Measurements from ENCODE around the gene ESCO1. TPM values are rescaled to one million over a fixed set of nuclear protein-coding genes. Genes with fewer than 3 reads are reported as not detected.

ESCO1 gene
- total RNA-seq, 1 donor = 15.6 TPM

DNA sequence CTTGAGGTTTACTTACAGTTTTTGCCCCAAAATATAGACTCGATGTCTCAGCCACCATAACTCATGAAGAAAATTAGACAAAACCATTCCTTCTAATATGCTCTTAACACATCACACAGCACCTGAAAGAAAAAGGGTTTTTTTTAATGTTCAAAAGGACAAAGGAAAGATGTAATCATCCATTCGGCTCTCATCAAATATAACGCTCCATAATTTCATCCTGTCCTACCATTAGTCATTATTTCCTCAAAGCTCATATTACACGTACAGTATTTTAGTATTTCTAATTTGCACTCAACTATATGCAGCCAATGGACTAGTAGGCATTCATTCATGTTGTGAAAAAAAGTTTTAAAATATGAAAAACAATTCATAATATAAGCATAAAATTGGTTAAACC, 24.8 kb downstream of the ESCO1 start:
- no peak for DNase-seq (ENCODE audit: low read depth)
- TF ChIP-seq, protein P1, sequence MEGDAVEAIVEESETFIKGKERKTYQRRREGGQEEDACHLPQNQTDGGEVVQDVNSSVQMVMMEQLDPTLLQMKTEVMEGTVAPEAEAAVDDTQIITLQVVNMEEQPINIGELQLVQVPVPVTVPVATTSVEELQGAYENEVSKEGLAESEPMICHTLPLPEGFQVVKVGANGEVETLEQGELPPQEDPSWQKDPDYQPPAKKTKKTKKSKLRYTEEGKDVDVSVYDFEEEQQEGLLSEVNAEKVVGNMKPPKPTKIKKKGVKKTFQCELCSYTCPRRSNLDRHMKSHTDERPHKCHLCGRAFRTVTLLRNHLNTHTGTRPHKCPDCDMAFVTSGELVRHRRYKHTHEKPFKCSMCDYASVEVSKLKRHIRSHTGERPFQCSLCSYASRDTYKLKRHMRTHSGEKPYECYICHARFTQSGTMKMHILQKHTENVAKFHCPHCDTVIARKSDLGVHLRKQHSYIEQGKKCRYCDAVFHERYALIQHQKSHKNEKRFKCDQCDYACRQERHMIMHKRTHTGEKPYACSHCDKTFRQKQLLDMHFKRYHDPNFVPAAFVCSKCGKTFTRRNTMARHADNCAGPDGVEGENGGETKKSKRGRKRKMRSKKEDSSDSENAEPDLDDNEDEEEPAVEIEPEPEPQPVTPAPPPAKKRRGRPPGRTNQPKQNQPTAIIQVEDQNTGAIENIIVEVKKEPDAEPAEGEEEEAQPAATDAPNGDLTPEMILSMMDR (IDR thresholded peaks at IDR 0.05; ENCODE audit: insufficient read depth, low read length) = no peak
- H3K4me3 ChIP-seq (ENCODE audit: low read depth, low read length) = no peak overlapping the region

DNA sequence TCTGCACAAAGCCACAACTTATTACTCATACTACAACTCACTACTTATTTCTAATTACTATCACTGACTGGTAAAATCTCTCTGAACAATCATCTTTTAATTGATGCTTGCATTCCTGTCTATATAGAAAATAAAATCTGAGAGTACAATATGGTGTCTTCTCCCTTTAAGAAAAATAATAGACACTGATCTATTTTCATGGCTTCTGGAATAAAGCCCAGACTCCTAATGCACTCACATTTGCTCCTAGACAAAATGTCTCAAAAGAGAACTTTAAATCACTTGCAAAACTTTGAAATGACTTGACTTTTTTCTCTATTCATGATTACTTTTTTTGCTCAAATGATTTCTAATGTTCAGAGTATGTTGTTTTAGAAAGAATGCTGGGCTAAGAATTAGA, 28.7 kb downstream of the ESCO1 start:
- no peak overlapping the region for H3K4me3 ChIP-seq (ENCODE audit: low read depth, low read length)
- no peak for DNase-seq (ENCODE audit: low read depth)
- TF ChIP-seq, protein P1 (IDR thresholded peaks at IDR 0.05; ENCODE audit: insufficient read depth, low read length) = no peak

DNA sequence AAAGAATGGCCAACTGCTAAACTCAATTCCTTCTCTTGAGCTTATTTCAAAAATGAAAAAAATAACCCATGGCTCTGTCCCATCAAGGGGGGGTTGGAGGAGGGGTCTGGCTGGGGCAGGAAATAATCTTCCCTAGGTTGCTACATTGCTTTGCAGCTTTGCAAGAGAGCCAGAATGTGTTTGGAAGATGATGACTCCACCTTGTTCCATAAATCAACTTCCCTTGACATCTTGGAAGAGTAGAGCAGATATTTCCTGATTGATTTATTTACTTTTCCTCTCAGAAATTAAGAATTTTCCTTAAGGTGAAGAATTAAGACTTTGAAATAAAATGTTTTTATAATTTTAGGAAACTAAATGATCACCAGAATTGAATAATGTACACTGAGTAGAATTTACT, 41.3 kb downstream of the ESCO1 start:
- H3K4me3 ChIP-seq (ENCODE audit: low read depth, low read length) = no peak overlapping the region
- DNase-seq (ENCODE audit: low read depth) = no peak
- TF ChIP-seq, protein P1 (IDR thresholded peaks at IDR 0.05; ENCODE audit: insufficient read depth, low read length) = no peak

DNA sequence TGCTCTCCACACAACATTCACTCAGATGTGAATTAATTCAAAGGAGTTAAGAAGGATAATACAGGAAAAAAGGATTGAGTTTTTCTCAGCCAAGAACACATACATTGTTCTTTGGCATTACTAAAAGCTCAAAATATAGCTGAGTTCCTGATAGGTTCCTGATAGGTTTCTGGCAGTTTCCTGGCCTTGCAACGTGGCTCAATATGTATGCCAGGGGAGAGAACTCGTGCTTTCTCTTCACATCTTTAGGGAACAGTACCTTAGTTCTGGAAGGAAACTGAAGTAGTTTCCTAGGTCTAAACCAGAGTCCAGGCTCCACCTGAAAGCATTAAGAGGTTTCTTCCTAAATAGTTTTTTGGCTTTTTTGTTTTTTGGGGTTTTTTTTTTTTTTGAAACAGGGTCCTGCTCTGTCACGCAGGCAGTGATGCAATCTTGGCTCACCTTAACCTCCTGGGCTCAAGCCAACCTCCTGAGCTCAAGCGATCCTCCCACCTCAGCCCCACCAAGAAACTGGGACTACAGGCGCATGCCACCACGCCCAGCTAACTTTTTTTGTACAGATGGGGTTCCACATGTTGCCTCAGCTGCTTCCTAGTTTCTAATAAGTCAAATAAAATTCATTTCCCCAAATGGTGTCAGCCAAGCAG, 42.8 kb downstream of the ESCO1 start:
- DNase-seq (ENCODE audit: low read depth) = peak; percentile 48
- TF ChIP-seq, protein P1 (IDR thresholded peaks at IDR 0.05; ENCODE audit: insufficient read depth, low read length) = no peak
- H3K4me3 ChIP-seq (ENCODE audit: low read depth, low read length) = no peak overlapping the region

DNA sequence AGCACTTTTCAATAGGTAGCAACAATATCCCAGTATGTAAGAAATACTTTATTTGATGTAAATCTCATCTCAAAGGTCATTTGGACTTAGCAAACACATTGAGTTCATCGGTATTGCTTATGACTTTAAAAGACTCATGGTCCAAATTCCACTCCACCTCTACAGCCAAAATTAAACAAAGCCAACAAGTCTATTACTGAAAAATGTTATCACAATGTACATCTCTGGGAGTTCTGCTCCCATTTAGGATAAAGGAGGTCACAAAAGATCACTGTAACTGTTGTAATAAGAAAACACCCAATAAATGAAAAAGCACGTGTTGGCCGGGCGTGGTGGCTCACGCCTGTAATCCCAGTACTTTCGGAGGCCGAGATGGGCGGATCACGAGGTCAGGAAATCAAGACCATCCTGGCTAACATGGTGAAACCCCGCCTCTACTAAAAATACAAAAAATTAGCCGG, 50.0 kb downstream of the ESCO1 start:
- no peak overlapping the region for H3K4me3 ChIP-seq (ENCODE audit: low read depth, low read length)
- TF ChIP-seq, protein P1 (IDR thresholded peaks at IDR 0.05; ENCODE audit: insufficient read depth, low read length) = no peak
- no peak for DNase-seq (ENCODE audit: low read depth)

DNA sequence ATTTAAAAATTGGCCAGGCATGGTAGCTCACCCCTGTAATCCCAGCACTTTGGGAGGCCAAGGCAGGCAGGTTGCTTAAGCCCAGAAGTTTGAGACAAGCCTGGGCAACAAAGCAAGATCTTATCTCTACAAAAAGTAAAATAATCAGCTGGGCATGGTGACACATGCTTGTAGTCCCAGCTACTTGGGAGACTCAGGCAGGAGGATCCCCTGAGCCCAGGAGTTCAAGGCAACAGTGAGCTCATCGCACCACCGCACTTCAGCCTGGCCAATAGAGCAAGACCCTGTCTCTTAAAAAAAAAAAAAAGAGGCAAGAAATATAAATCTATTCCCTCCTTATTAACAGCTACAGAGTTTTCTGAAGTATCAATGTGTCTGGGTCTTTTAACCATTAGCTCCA, 51.9 kb downstream of the ESCO1 start:
- TF ChIP-seq, protein P1 (IDR thresholded peaks at IDR 0.05; ENCODE audit: insufficient read depth, low read length) = no peak
- no peak overlapping the region for H3K4me3 ChIP-seq (ENCODE audit: low read depth, low read length)
- DNase-seq (ENCODE audit: low read depth) = no peak

DNA sequence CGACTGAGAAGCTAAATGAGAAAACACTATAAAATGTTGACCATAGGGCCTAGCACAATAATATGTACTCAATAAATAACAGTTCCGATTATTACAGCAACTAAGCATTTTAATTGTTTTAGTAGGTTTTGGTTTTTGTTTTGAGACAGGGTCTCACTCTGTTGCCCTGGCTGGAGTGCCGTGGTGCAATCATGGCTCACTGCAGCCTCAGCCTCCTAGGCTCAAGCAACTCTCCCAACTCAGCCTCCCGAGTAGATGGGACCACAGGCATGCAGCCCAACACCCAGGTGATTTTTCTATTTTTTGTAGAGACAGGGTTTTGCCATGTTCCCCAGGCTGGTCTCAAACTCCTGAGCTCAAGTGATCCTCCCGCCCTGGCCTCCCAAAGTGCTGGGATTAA, 54.1 kb downstream of the ESCO1 start:
- TF ChIP-seq, protein P1 (IDR thresholded peaks at IDR 0.05; ENCODE audit: insufficient read depth, low read length) = no peak
- no peak overlapping the region for H3K4me3 ChIP-seq (ENCODE audit: low read depth, low read length)
- DNase-seq (ENCODE audit: low read depth) = no peak

Measured in fibroblast of the aortic adventitia (primary cell).